Measurements from ENCODE around the gene MFAP2.

The MFAP2 gene

GRCh38 chr1:16983649-16984048 is 3.2 kb upstream of the MFAP2 start:
- Histone ChIP-seq H3K36me3 (replicated peaks) (no peaks in the 10 kb centered on the region), H3K4me1 (no peaks in the 10 kb centered on the region), H3K4me3 (no peak overlapping the region), H3K27me3 (ENCODE audit: low read depth) (no peaks in the 10 kb centered on the region), H3K9me3 (no peaks in the 10 kb centered on the region)
- in situ Hi-C loops (cut with MboI; ENCODE audit: low sequenced_read_pairs), result no loop called here
- no peak for DNase-seq (ENCODE audit: low spot score in 2 of 2)

GRCh38 chr1:16982902-16983301 is 2.5 kb upstream of the MFAP2 start:
- Histone ChIP-seq H3K4me1 (no peaks in the 10 kb centered on the region), H3K36me3 (replicated peaks) (no peaks in the 10 kb centered on the region), H3K9me3 (no peaks in the 10 kb centered on the region), H3K27me3 (ENCODE audit: low read depth) (no peaks in the 10 kb centered on the region), H3K4me3 (no peak overlapping the region)
- DNase-seq (ENCODE audit: low spot score in 2 of 2), result no peak
- in situ Hi-C loops (cut with MboI; ENCODE audit: low sequenced_read_pairs), result no loop called here

- DNase-seq (ENCODE audit: low spot score in 2 of 2), result no peak
- no peak overlapping the region for H3K4me3 ChIP-seq
- no peaks in the 10 kb centered on the region for H3K27me3 ChIP-seq (ENCODE audit: low read depth)
- H3K36me3 ChIP-seq (replicated peaks), result no peaks in the 10 kb centered on the region
- no peaks in the 10 kb centered on the region for H3K4me1 ChIP-seq
- no peaks in the 10 kb centered on the region for H3K9me3 ChIP-seq
- in situ Hi-C loops (cut with MboI; ENCODE audit: low sequenced_read_pairs), result no loop called here
Observed at GRCh38 chr1:16981269-16981849, 939 bp upstream of the MFAP2 start.

DNA sequence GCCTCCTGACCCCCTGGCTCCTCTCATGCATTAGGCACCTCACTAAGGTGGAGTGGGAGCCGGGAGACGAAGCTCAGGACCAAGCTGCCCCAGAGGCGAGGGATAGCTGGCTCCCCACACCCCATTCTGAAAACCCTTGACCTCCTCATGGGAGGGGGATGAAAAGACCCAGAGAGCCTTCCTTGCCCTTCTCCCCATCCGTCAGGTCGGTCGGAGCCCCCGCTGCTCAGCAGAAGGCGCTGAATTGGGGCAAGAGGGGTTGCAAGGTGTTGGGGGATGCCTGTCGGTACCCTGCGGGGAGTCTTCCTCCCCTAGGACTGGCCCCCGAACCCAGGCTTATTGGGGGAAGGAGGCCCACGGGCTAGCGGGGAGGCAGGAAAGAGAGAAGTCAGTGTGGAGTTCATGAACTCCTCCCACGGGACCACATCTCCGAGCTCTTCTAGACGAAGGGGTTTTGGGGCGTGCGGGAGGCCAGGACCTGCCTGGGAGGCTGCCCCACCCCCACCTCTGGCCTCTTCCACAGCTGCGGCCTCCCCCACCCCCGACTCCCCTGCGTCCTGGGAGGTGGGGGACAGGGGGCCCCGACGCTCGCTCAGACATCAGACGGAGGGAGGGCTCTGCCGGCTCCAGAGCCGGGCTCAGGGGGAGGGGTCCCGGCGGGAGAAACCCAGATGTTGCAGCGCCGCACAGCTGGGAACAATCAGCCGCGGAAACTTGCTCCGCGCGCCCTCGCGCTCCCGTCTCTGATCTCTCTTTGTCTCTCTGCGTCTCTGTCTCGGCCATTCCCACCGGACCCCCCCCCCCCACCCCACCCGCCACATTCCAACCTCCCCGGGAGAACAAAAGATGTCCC is 719 bp downstream of the MFAP2 start:
- no peaks in the 10 kb centered on the region for H3K4me1 ChIP-seq
- peak overlapping the region; percentile 17 for H3K4me3 ChIP-seq
- in situ Hi-C loops (cut with MboI; ENCODE audit: low sequenced_read_pairs), result no loop called here
- no peaks in the 10 kb centered on the region for H3K27me3 ChIP-seq (ENCODE audit: low read depth)
- H3K36me3 ChIP-seq (replicated peaks), result no peaks in the 10 kb centered on the region
- H3K9me3 ChIP-seq, result no peaks in the 10 kb centered on the region
- DNase-seq (ENCODE audit: low spot score in 2 of 2), result no peak

DNA sequence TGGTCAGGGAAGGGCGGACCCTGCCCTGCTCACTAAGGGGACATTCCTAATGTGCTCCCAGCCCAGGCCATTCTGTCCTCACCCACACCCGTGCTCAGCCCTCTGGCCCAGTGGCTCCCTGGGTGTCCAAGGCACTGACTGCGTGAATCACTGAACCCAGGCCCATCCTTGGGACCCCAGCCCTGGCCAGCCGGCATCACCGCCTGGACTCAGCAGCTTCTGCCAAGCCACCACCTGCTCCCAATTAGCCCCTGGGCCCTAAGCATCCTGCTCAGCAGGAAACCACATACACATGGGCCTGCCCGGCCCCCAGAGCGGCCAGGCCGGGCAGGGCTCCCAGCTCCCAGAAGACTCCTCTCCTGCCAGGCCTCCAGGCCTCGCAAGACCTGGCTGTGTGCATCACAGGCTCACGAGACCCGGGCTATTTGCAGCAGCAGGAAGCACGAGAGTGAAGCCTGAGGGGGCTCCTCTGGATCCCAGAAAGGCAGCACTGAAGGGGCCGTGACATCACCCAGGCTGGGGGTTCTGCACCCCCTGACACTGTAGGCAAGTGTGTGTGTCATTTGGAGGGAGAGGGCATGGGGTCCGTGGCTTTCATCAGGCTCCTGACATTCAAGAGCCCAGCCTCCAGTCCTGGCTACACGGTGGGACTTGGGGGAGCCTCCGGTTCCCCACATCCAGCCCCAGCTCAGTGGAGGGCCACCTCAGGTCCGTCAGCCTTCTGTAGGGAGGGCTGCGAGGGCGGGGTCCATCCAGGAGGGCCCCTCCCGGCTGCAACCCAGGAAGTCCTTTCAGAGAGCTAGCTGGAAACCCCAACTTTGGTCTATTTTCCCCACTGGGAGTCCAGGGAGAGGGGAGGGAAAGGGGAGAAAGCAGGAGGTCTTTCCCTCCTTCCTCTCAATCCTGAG is 1.6 kb downstream of the MFAP2 start:
- in situ Hi-C loops (cut with MboI; ENCODE audit: low sequenced_read_pairs), result no loop called here
- Histone ChIP-seq H3K4me3 (no peak overlapping the region), H3K36me3 (replicated peaks) (no peaks in the 10 kb centered on the region), H3K27me3 (ENCODE audit: low read depth) (no peaks in the 10 kb centered on the region), H3K4me1 (no peaks in the 10 kb centered on the region), H3K9me3 (no peaks in the 10 kb centered on the region)
- no peak for DNase-seq (ENCODE audit: low spot score in 2 of 2)

- Histone ChIP-seq H3K36me3 (replicated peaks) (no peaks in the 10 kb centered on the region), H3K27me3 (ENCODE audit: low read depth) (no peaks in the 10 kb centered on the region), H3K4me1 (no peaks in the 10 kb centered on the region), H3K4me3 (no peak overlapping the region), H3K9me3 (no peaks in the 10 kb centered on the region)
- in situ Hi-C loops (cut with MboI; ENCODE audit: low sequenced_read_pairs), result no loop called here
- no peak for DNase-seq (ENCODE audit: low spot score in 2 of 2)
Observed at GRCh38 chr1:16978139-16978538, 2.3 kb downstream of the MFAP2 start.

DNA sequence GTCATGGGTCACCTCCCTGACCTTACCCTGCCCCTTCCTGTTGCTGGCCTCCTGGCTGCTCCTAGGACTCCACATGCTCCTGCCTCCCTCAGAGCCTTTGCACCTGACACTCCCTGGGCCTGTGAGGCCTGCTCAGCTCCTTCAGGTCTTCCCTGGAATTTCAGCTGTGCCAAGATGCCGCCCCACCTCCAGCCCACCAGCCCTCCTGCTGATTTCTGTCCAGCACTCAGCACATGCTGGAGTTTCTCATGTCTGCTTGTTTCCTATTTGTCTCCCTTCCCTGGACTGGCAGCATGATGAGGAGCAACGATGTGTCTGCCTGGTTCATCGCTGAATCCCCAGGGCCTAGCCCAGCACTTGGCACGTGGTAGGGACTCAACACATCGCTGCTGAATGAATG is 3.0 kb downstream of the MFAP2 start:
- H3K4me1 ChIP-seq, result no peaks in the 10 kb centered on the region
- H3K9me3 ChIP-seq, result no peaks in the 10 kb centered on the region
- H3K4me3 ChIP-seq, result no peak overlapping the region
- in situ Hi-C loops (cut with MboI; ENCODE audit: low sequenced_read_pairs), result no loop called here
- H3K36me3 ChIP-seq (replicated peaks), result no peaks in the 10 kb centered on the region
- H3K27me3 ChIP-seq (ENCODE audit: low read depth), result no peaks in the 10 kb centered on the region
- no peak for DNase-seq (ENCODE audit: low spot score in 2 of 2)

GRCh38 chr1:16976966-16977365 is 3.5 kb downstream of the MFAP2 start:
- Histone ChIP-seq H3K36me3 (replicated peaks) (no peaks in the 10 kb centered on the region), H3K4me3 (no peak overlapping the region), H3K4me1 (no peaks in the 10 kb centered on the region), H3K27me3 (ENCODE audit: low read depth) (no peaks in the 10 kb centered on the region), H3K9me3 (no peaks in the 10 kb centered on the region)
- no peak for DNase-seq (ENCODE audit: low spot score in 2 of 2)
- in situ Hi-C loops (cut with MboI; ENCODE audit: low sequenced_read_pairs), result no loop called here

DNA sequence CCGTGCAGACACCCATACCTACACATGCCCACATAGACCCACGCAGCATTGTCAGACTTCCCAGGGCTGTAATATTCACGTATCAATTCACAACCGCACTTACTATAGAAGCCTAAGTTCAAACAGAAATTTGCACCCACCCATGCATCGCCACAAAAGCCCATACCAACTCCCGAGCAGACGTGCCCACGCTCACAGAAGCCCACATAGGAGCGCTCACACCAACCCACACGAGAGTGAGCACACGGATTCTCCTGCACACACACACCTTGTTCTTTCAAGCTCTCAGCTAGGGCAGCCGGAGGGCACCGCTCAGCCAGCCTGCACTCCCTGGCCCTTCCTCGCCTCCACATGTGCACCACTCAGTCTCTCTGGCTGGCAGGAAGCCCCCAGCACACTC is 4.6 kb downstream of the MFAP2 start:
- Histone ChIP-seq H3K9me3 (no peaks in the 10 kb centered on the region), H3K36me3 (replicated peaks) (no peaks in the 10 kb centered on the region), H3K4me1 (no peaks in the 10 kb centered on the region), H3K27me3 (ENCODE audit: low read depth) (no peaks in the 10 kb centered on the region), H3K4me3 (no peak overlapping the region)
- DNase-seq (ENCODE audit: low spot score in 2 of 2), result no peak
- in situ Hi-C loops (cut with MboI; ENCODE audit: low sequenced_read_pairs), result no loop called here

DNA sequence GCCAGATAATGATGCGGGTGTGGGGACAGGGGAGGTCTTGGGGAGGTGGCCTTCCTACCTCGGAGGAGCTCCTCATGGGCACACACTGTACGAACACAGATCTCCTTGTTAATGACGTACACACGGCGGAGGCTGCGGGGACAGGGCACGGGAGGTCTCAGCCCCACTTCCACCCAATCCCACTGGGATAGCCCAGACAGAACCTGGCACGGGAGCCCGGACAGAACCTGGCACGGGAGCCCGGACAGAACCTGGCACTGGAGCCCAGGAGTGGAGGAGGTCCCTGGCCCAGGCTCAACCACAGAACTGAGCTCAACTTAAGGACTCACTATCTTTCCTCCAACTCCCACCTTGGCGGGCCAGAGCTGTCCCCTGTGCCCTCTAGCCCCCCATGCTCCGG is 5.2 kb downstream of the MFAP2 start:
- Histone ChIP-seq H3K36me3 (replicated peaks) (no peaks in the 10 kb centered on the region), H3K4me1 (no peaks in the 10 kb centered on the region), H3K4me3 (no peak overlapping the region), H3K9me3 (no peaks in the 10 kb centered on the region), H3K27me3 (ENCODE audit: low read depth) (no peaks in the 10 kb centered on the region)
- in situ Hi-C loops (cut with MboI; ENCODE audit: low sequenced_read_pairs), result no loop called here
- no peak for DNase-seq (ENCODE audit: low spot score in 2 of 2)

GRCh38 chr1:16973215-16973614 is 7.2 kb downstream of the MFAP2 start:
- 0 out of 2 replicates have a peak, but pooled peaks cover 2% of the 10 kb centered on the region for H3K36me3 ChIP-seq (replicated peaks)
- no peaks in the 10 kb centered on the region for H3K27me3 ChIP-seq (ENCODE audit: low read depth)
- no peak for DNase-seq (ENCODE audit: low spot score in 2 of 2)
- in situ Hi-C loops (cut with MboI; ENCODE audit: low sequenced_read_pairs), result no loop called here
- H3K4me1 ChIP-seq, result no peaks in the 10 kb centered on the region
- no peaks in the 10 kb centered on the region for H3K9me3 ChIP-seq
- no peak overlapping the region for H3K4me3 ChIP-seq

GRCh38 chr1:16972189-16972895 is 8.1 kb downstream of the MFAP2 start:
- no peak for DNase-seq (ENCODE audit: low spot score in 2 of 2)
- no peak overlapping the region for H3K4me3 ChIP-seq
- 0 out of 2 replicates have a peak, but pooled peaks cover 2% of the 10 kb centered on the region for H3K36me3 ChIP-seq (replicated peaks)
- no peaks in the 10 kb centered on the region for H3K4me1 ChIP-seq
- H3K27me3 ChIP-seq (ENCODE audit: low read depth), result no peaks in the 10 kb centered on the region
- no peaks in the 10 kb centered on the region for H3K9me3 ChIP-seq
- in situ Hi-C loops (cut with MboI; ENCODE audit: low sequenced_read_pairs), result no loop called here

DNA sequence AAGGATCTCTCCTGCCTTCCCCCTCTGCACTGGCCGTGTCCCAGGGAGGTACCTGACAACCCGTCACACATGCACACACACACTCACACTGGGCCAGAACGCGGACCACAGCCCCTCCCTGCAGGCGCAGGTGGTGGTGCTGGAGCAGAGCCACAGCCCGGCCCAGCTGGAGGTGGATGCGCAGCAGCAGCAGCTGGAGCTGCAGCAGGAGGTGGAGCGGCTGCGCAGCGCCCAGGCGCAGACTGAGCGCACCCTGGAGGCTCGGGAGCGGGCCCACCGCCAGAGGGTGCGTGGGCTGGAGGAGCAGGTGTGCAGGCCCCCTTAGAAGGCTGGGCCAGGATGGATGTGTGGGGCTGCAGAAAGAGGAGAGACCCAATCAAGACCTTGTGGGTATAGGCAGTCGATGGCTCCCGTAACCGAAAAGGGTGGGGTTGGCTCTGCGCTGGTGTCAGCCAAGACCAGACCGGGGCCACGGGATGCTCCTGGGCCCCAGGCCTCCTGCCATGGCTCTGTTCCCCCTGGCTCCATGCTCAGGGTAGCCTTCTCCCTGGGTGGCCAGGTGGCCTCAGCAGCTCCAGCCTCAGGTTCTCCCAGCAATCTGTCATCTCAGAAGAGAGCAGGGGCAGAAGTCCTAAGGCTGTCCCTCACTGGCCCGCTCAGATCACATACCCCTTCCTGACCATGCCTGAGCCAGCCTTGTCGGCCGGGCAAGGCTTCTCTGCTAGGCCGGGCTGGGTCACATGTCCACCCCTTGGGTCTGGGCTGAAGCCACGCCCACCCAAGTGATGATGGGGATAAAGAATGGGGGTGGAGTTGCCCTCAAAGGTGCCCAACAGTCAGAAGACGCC is 8.9 kb downstream of the MFAP2 start:
- no peak overlapping the region for H3K4me3 ChIP-seq
- H3K9me3 ChIP-seq, result no peaks in the 10 kb centered on the region
- in situ Hi-C loops (cut with MboI; ENCODE audit: low sequenced_read_pairs), result no loop called here
- no peaks in the 10 kb centered on the region for H3K27me3 ChIP-seq (ENCODE audit: low read depth)
- H3K4me1 ChIP-seq, result no peaks in the 10 kb centered on the region
- DNase-seq (ENCODE audit: low spot score in 2 of 2), result no peak
- 0 out of 2 replicates have a peak, but pooled peaks cover 2% of the 10 kb centered on the region for H3K36me3 ChIP-seq (replicated peaks)
